ENCODE data around the gene MARCKSL1. TPM values are rescaled to one million over a fixed set of nuclear protein-coding genes. Genes with fewer than 3 reads are reported as not detected.

Gene MARCKSL1
- total RNA-seq = 10 to 100 TPM; 12.9 to 34.5 TPM

GRCh38 chr1:32335790-32336590 is at the start of gene MARCKSL1:
Gene MARCKSL1 (minus strand): TSS chr1:32336233. CDS start chr1:32336033, 200 bp downstream.
- Histone ChIP-seq H3K27me3 (no peaks in the 10 kb centered on the region), H3K27ac (peak within 1 kb of the TSS; percentile 25 to 68 (median 60)), H3K4me3 (peak within 1 kb of the TSS; percentile 47 to 61), H3K36me3 (replicated peaks in 1 of 2; ENCODE audit: insufficient read depth in 1 of 2, low read depth in 2 of 2) (peaks cover 5 to 9% of the 10 kb centered on the region in 2 donors), H3K4me1 (peaks cover 21% of the 10 kb centered on the region), H3K9me3 (no peaks in the 10 kb centered on the region)
- DNase-seq (peak; percentile 78 to 85 (median 82)), ATAC-seq (peak; percentile 69)
- WGBS, 2 donors = 3% methylated on average over 59 of the region's 95 CpGs; no CpG with 5 or more reads in 1 of the 2 donors
- intact Hi-C loops (cut with DNase I) = no loop called here
- TF ChIP-seq CTCF (IDR thresholded peaks at IDR 0.05) (no peak), POLR2A (IDR thresholded peaks at IDR 0.05) (peak; percentile 81 to 90 (median 84))

GRCh38 chr1:32380057-32380456 is 44.0 kb upstream of the MARCKSL1 start:
- no peak overlapping the region for H3K4me3 ChIP-seq
- no peaks in the 10 kb centered on the region for H3K9me3 ChIP-seq
- no peak overlapping the region for H3K27ac ChIP-seq
- TF ChIP-seq CTCF (IDR thresholded peaks at IDR 0.05) (no peak), POLR2A (IDR thresholded peaks at IDR 0.05) (no peak)
- intact Hi-C loops (cut with DNase I) = no loop called here
- no peak for ATAC-seq
- peaks cover 7 to 62% of the 10 kb centered on the region in 2 donors for H3K36me3 ChIP-seq (replicated peaks in 1 of 2; ENCODE audit: insufficient read depth in 1 of 2, low read depth in 2 of 2)
- no peak for DNase-seq
- H3K4me1 ChIP-seq = no peaks in the 10 kb centered on the region
- H3K27me3 ChIP-seq = no peaks in the 10 kb centered on the region
- 93 to 94% methylated on average over 9 of the region's 9 CpGs for WGBS, 2 donors

GRCh38 chr1:32377541-32378220 is 41.6 kb upstream of the MARCKSL1 start:
- TF ChIP-seq CTCF (IDR thresholded peaks at IDR 0.05) (no peak), POLR2A (IDR thresholded peaks at IDR 0.05) (no peak)
- Histone ChIP-seq H3K27ac (no peak overlapping the region), H3K4me1 (no peaks in the 10 kb centered on the region), H3K36me3 (replicated peaks in 1 of 2; ENCODE audit: insufficient read depth in 1 of 2, low read depth in 2 of 2) (peaks cover 11 to 58% of the 10 kb centered on the region in 2 donors), H3K27me3 (no peaks in the 10 kb centered on the region), H3K9me3 (no peaks in the 10 kb centered on the region), H3K4me3 (no peak overlapping the region)
- intact Hi-C loops (cut with DNase I) = no loop called here
- ATAC-seq = no peak
- no peak for DNase-seq
- WGBS, 2 donors = 90 to 95% methylated on average over 12 of the region's 12 CpGs

GRCh38 chr1:32376199-32376598 is 40.2 kb upstream of the MARCKSL1 start:
- Histone ChIP-seq H3K27me3 (no peaks in the 10 kb centered on the region), H3K27ac (no peak overlapping the region), H3K36me3 (replicated peaks in 1 of 2; ENCODE audit: insufficient read depth in 1 of 2, low read depth in 2 of 2) (peaks cover 11 to 64% of the 10 kb centered on the region in 2 donors), H3K4me3 (no peak overlapping the region), H3K9me3 (no peaks in the 10 kb centered on the region), H3K4me1 (no peaks in the 10 kb centered on the region)
- TF ChIP-seq POLR2A (IDR thresholded peaks at IDR 0.05) = no peak
- TF ChIP-seq CTCF (IDR thresholded peaks at IDR 0.05) = no peak
- DNase-seq (no peak), ATAC-seq (no peak)
- WGBS, 2 donors = 93 to 96% methylated on average over 5 to 10 of the region's 11 CpGs
- intact Hi-C loops (cut with DNase I) = no loop called here

All from body of pancreas (tissue), 4 donors.